CD4-positive, alpha-beta T cell treated with Interleukin-10 for 1 hour (primary cell): ENCODE data around the gene SEPTIN5.

Experiments
- DNase-seq: peaks from one replicate; pipeline ENCODE4 v3.0.0-alpha.2; 2020

Gene SEPTIN5

GRCh38 chr22:19751497-19752245, 37.4 kb downstream of the SEPTIN5 start:
- no peak for DNase-seq

- no peak for DNase-seq
Observed at GRCh38 chr22:19753090-19753842, 39.0 kb downstream of the SEPTIN5 start.

GRCh38 chr22:19753996-19754700, 39.8 kb downstream of the SEPTIN5 start:
- no peak for DNase-seq

DNA sequence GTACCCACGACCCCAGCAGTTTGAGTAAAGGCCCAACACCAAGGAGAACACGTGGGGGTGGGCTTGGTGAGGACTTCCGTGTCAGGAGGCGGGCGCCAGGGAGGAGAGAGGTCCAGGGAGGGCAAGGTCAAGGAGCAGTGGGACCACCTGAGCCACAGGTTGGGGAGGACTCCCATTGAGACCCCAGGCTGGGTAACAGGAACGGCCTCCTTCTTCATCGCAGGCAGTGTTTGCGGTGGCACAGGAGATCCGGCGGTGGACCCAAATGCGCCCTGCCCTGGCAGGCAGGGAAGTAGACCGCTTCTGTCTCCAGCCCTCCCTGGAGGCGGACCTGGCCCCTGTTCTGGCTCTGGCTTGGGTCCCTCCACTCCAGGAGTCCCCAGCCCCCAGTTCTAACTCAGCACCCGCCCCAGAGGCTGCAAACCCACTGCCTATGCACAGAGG, 40.4 kb downstream of the SEPTIN5 start:
- no peak for DNase-seq

- no peak for DNase-seq
Observed at GRCh38 chr22:19755145-19755710, 40.9 kb downstream of the SEPTIN5 start.

- DNase-seq = no peak
Observed at GRCh38 chr22:19755722-19756287, 41.5 kb downstream of the SEPTIN5 start.

DNA sequence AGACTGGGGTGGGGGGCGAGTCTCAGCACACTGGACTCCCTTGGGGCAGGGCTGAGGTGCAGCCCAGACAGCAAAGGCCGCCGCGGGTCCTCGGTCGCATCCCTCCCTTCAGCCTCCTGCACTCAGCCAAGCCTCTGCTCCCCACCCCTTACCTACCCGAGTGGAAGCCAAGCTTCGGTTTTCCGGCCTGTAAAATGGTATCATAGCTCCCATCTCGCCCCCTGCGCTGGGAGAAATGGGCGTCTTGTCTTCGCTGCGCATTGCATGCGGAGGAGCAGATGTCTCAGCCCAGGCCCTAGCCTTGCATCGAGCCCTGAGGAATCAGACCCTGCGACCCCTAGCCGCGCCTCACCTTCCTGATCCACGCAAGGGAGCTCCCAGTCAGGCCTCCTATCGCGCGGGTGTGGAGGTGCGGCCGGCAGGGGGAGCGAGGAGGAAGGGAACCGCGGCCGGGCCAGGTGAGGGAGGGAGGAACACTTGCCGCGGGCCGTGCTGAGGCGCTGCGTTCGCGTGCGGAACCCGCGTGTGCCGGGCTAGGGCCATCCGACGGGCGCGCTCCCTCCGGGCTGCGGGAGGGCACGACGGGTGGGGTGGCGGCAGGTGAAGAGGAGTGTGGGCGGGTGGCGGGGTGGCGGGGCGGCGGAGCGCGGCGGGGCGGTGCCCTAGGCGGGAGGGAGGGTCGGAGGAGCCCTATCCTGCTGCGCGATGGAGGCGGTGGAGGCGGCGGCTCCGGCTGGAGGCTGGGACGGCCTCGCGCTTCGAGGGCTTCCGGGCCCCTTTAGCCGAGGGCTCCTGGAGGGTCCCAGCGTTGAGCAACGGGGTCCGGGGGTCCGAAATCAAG, 42.2 kb downstream of the SEPTIN5 start:
- peak; percentile 72 for DNase-seq

DNA sequence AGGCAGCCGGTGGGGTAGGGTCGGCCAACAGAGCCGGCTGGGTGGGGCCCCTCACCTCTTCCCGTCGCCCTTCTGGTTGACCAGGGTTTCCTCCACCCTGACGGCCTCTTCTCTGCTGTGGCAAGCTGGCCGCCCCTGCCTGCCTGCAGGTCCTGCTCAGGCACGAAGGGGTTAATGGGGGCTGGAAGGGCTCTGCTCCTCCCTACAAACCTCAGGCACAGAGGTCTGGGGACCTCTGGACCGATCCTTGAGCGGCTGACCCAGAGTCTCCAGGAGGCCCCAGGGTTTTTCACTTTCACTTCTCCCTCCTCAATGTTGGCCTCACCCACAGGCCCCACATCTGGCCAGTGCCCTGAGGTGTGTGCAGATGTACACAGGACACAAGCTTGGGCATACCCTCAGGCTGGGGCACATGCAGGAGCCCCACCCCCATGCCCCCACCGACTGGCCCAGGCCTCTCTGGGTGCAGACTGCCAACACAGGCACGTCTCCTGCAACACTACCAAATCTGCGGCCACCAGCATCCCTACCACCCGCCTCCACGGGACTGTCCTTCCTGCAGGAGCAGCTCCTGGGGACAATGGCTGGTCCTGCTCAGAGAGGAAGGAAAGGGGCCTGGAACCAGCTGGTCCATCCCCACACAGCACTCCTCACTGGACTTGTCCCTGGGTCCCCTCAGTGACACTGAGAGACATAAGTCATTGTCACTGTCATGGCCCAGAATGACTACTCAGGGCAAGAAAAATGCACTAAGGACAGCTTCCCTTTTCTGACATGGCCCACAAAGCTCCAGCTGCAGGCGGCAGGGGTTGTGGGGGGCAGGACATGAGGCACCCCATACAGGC, 43.1 kb downstream of the SEPTIN5 start:
- DNase-seq = no peak

GRCh38 chr22:19757985-19758895, 43.9 kb downstream of the SEPTIN5 start:
- no peak for DNase-seq

DNA sequence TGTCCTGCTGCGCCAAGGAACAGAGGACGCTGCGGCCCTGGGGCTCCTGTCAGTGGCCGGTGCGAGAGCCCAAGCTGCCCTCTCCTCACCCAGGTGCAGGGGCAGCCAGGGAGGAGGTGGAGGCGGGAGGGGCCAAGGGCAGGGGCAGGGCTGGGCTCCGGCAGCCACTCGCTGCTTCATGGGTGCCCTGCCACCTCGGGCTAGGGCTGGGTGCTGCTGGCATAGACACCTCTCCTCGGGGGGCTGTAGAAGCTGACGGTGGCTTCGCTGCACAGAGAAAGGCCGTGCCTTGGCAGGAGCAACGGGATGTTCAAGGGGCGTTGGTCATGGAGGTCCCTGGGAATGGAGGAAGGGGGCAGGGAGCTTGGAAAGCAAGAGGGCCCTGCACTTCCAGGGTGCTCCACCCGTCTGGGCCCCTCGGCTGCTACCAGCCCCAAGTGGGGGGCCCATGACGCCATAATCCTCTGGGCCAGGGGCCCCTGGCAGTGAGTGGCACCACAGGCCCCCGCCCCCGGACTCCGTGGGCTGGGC, 44.7 kb downstream of the SEPTIN5 start:
- no peak for DNase-seq

DNA sequence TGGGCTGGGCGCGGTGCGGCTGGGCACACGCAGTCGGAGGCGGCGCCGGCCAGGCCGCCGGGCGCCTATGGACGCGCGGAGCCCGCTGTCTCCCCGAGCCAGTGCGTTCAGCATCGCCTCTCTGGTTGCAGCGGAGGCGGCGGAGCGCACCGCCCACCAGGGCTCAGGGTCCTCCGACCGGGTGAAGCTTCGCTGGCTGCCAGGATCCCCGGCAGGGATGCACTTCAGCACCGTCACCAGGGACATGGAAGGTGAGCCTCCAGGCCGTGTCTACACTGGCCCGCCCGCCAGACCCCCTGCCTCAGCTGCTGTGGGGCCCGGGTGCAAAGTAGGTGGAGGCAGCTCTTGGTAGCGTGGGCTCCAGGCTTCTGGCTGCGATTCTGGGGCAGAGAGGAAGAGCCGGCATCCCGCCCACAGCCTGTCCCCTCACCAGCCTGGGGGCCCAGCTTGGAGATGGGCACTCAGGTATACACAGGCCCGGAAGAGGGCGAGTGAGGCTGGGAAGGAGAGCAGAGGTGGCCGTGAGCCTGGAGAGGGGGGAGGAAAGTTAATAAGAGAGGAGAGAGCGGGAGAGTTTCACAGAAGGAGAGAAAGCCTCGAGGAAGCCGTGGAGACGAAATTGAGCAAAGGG, 45.2 kb downstream of the SEPTIN5 start:
- DNase-seq = no peak

GRCh38 chr22:19760058-19760950, 46.0 kb downstream of the SEPTIN5 start, which contains the start of gene TBX1:
TSS of gene TBX1 (plus strand) at chr22:19760778. CDS start at chr22:19760844, 66 bp downstream.
- no peak for DNase-seq

- no peak for DNase-seq
Observed at GRCh38 chr22:19760951-19761724, 46.8 kb downstream of the SEPTIN5 start.

GRCh38 chr22:19761725-19762567, 47.6 kb downstream of the SEPTIN5 start:
- DNase-seq = no peak

GRCh38 chr22:19762568-19763457, 48.5 kb downstream of the SEPTIN5 start:
- DNase-seq = no peak
